Tibial nerve (tissue), 4 donors: ENCODE measurements around the gene PLCD3. TPM values are rescaled to one million over a fixed set of nuclear protein-coding genes. Genes with fewer than 3 reads are reported as not detected.

ENCODE experiments used
- DNase-seq, 2 donors: peaks; one replicate each; pipeline ENCODE4 v3.0.0-alpha.2; 2019; ENCODE audit warnings: low spot score in 2 of 2
- H3K27ac ChIP-seq, 4 donors: fragments of 200-600 bp; sonication (generic) in 3 of 4; one replicate each; pipeline ENCODE4 v1.5.1; 2017 to 2019; ENCODE audit warnings: mild to moderate bottlenecking in 1 of 4
- H3K27me3 ChIP-seq, 2 donors: fragments of 200-600 bp; sonication (generic) in 1 of 2; one replicate each; pipeline versions ENCODE4 v1.5.1 to v1.6.0; 2017 to 2019
- H3K36me3 ChIP-seq, 3 donors: fragments of 200-600 bp; sonication (generic); one replicate each; pipeline ENCODE4 v1.5.1; 2018 to 2019
- H3K4me1 ChIP-seq, 4 donors: fragments of 200-600 bp; sonication (generic) in 3 of 4; one replicate each; pipeline ENCODE4 v1.5.1; 2017 to 2019
- H3K4me3 ChIP-seq, 4 donors: fragments of 200-600 bp; sonication (generic) in 3 of 4; one replicate each; pipeline ENCODE4 v1.5.1; 2017 to 2019; ENCODE audit warnings: mild to moderate bottlenecking in 1 of 4, moderate library complexity in 1 of 4
- H3K9me3 ChIP-seq, 4 donors: fragments of 200-600 bp; sonication (generic) in 3 of 4; one replicate each; pipeline ENCODE4 v1.5.1; 2017 to 2019
- EP300 ChIP-seq, 2 donors: sonication (generic); formaldehyde crosslinking; IDR thresholded peaks; one replicate each; pipeline ENCODE4 v1.6.1; 2017; ENCODE audit warnings: antibody characterized with exemption in 2 of 2, mild to moderate bottlenecking in 1 of 2
- POLR2A ChIP-seq, 2 donors: fragments of 450-650 bp; IDR thresholded peaks; one replicate each; pipeline ENCODE4 v1.6.1; 2017; ENCODE audit warnings: antibody characterized with exemption in 2 of 2, mild to moderate bottlenecking in 2 of 2, moderate library complexity in 2 of 2
- WGBS, 2 donors: methylation state at CpG; one replicate each; pipeline ENCODE4 v1.1.5; 2018; 5-methylcytosine and 5-hydroxymethylcytosine counted together
- total RNA-seq, 4 donors: library from RNA; depleted of rRNA; stranded (reverse); fragments of >200 nt; gene quantifications; one replicate each; pipeline ENCODE4 v1.1.0, GENCODE V29; 2016
- TF ChIP-seq, protein P1 (sequence below), 5 experiments: fragments of 200-600 bp in 3 of 5; fragments of 450-650 bp in 2 of 5; sonication (generic) in 3 of 5; IDR thresholded peaks; one replicate each; pipeline ENCODE4 v1.5.1; 2016 to 2019; ENCODE audit warnings: antibody characterized with exemption in 5 of 5, mild to moderate bottlenecking in 3 of 5, moderate library complexity in 2 of 5

The PLCD3 gene
- total RNA-seq, 4 donors from 2014 or later: 45.7 to 103 (median 69.3) TPM

DNA sequence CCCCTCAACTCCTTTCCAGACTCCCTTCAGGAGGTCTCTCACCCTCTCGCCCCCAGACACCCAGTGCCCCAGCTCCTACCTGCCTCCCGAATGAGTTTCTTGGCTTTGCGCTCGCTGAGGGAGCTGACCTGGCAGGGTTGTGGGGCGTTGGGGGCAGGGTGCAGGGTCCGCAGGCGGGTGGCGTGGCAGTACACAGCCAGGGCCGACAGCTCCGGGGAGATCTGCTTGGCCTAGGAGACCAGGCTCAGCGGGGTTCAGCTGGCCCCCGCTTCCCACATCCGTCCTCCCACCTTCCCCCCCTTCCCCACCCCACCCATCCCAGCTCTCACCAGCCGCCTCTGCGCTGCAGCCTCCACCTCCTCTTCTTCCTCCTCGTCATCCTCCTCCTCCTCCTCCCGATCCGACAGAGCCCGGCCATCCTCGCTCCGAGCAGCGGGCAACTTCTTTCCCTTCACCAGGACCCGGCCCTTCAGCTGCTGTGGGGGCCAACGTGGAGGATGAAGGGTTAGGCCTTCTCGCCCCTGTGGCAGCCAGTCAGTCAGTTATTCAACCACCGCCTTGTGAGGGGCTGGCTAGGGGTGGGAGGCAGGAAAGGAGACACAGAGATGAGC lies 17.2 kb downstream of the PLCD3 start:
- TF ChIP-seq EP300 (IDR thresholded peaks at IDR 0.05): no peak
- no peak for TF ChIP-seq POLR2A (IDR thresholded peaks at IDR 0.05)
- TF ChIP-seq, protein P1, sequence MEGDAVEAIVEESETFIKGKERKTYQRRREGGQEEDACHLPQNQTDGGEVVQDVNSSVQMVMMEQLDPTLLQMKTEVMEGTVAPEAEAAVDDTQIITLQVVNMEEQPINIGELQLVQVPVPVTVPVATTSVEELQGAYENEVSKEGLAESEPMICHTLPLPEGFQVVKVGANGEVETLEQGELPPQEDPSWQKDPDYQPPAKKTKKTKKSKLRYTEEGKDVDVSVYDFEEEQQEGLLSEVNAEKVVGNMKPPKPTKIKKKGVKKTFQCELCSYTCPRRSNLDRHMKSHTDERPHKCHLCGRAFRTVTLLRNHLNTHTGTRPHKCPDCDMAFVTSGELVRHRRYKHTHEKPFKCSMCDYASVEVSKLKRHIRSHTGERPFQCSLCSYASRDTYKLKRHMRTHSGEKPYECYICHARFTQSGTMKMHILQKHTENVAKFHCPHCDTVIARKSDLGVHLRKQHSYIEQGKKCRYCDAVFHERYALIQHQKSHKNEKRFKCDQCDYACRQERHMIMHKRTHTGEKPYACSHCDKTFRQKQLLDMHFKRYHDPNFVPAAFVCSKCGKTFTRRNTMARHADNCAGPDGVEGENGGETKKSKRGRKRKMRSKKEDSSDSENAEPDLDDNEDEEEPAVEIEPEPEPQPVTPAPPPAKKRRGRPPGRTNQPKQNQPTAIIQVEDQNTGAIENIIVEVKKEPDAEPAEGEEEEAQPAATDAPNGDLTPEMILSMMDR (IDR thresholded peaks at IDR 0.05): no peak
- Histone ChIP-seq H3K4me3 (no peak overlapping the region), H3K4me1 (peaks cover 0 to 34% (median 5%) of the 10 kb centered on the region in 4 donors), H3K36me3 (peaks cover 0 to 79% (median 3%) of the 10 kb centered on the region in 3 donors), H3K27ac (peak overlapping the region in 2 of 4 donors; percentile 25 to 79), H3K9me3 (no peaks in the 10 kb centered on the region), H3K27me3 (no peaks in the 10 kb centered on the region)
- WGBS, 2 donors: 81 to 84% methylated on average over 25 to 26 of the region's 26 CpGs
- DNase-seq: no peak

DNA sequence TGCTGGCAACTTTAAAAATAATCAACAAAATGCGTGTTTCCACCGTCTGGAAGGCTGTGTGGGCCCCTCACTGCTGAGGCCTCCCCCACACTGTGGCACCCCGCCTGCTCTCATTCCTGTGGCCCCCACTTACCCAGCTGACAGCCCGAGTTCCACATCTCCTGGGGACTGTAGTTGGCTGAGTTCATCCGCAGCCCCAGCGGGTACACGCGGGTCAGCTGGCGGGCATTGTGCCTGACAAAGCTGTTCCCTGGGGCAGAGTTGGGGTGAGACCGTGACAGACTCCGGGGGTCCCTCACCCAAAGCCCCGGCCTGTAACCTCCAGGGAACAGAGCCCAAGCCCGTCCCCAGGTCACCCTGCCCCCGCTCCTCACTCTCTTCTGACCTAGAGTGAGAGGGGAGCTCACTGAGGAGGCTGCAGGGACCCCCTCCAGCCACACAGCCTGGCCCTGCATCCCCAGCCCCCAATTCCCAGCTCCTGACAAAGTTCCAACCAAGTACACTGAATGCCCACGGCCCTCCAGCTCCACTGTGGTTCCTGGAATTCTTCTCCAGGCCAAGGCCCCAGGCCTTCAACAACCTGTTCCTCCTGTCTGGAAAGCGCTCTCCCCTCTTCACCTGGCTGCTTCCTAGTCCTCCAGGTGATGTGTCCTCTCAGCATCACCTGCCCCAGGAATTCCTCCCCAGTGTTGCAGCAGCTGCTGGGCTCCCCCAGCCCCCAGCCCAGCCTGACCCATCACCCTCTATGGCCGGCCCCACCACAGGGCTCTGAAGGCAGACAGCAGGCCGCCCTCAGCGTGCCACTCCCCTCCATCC lies 18.0 kb downstream of the PLCD3 start:
- H3K27ac ChIP-seq: peak overlapping the region in 2 of 4 donors; percentile 25 to 79

DNA sequence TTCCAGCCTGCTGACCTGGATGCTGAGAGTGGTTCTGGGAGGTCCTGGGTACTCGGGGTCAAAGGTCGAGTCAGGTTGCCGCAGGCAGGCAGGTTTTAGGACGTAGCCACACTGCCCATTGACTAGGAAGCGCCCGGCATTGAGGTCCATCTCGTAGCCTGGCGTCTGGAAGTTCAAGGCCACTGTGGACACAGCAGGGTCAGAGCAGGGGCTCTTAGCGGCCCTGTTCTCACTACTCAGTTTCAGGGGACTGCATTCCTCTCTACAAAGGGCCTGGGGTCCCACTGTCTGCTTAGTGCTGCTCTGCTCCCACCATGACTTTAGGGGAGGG lies 18.9 kb downstream of the PLCD3 start:
- Histone ChIP-seq H3K27me3 (no peaks in the 10 kb centered on the region), H3K27ac (peak overlapping the region in 1 of 4 donors; percentile 79), H3K9me3 (no peaks in the 10 kb centered on the region), H3K4me1 (peaks cover 0 to 46% (median 5%) of the 10 kb centered on the region in 4 donors), H3K36me3 (peaks cover 0 to 76% (median 3%) of the 10 kb centered on the region in 3 donors), H3K4me3 (no peak overlapping the region)
- WGBS, 2 donors: 62 to 69% methylated on average over 4 to 8 of the region's 9 CpGs
- no peak for DNase-seq
- no peak for TF ChIP-seq POLR2A (IDR thresholded peaks at IDR 0.05)
- TF ChIP-seq, protein P1 (IDR thresholded peaks at IDR 0.05): no peak
- no peak for TF ChIP-seq EP300 (IDR thresholded peaks at IDR 0.05)

More for the DNA sequence above, 18.0 kb downstream of the PLCD3 start:
- WGBS, 2 donors: 72 to 79% methylated on average over 15 to 19 of the region's 19 CpGs
- H3K4me3 ChIP-seq: no peak overlapping the region
- no peak for DNase-seq
- peaks cover 0 to 37% (median 5%) of the 10 kb centered on the region in 4 donors for H3K4me1 ChIP-seq
- no peak for TF ChIP-seq POLR2A (IDR thresholded peaks at IDR 0.05)
- H3K9me3 ChIP-seq: no peaks in the 10 kb centered on the region
- H3K36me3 ChIP-seq: peaks cover 0 to 76% (median 3%) of the 10 kb centered on the region in 3 donors
- H3K27me3 ChIP-seq: no peaks in the 10 kb centered on the region

DNA sequence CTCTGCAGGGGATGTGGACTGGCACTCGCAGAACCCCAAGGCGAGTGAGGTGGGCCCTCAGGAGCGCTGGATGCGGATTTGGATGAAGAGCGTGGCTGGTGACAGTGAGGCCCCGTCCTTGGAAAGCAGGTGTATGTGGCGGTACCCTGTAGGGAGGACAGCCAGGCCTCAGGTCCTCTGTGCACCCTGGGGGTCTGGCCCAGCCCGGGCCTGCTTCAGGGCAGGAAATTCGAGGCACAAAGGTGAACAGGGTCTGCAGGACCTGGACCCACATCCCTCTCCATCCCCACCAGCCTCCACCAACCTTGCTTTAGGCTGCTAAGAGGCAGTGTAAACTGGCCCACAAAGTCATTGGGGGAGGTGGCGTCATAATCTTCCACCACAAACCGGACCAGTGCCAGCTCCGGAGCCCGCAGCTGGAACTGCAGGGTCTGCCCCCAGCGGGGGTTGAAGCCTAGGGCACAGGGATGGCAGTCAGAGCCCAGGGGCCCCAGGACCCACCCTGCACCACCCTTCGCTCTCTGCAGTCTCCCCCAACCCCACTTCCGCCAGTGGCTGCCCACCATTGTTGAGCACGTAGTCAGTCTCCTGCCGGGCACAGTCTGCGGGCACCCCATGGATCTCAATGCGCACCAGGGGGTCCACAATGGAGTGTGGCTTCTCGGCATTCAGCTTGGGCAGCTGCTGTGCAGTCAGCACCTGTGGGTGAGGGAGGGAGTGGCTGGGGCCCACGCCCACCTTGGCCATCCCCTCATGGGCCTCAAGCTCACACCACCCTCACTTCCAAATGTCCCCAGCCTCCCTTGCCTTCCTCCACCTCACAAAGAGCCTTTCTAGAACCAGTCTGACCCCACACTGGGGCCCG lies 19.5 kb downstream of the PLCD3 start:
- peaks cover 0 to 76% (median 3%) of the 10 kb centered on the region in 3 donors for H3K36me3 ChIP-seq
- TF ChIP-seq, protein P1 (IDR thresholded peaks at IDR 0.05): no peak
- TF ChIP-seq EP300 (IDR thresholded peaks at IDR 0.05) (no peak), POLR2A (IDR thresholded peaks at IDR 0.05) (no peak)
- DNase-seq: no peak
- peaks cover 0 to 52% (median 6%) of the 10 kb centered on the region in 4 donors for H3K4me1 ChIP-seq
- H3K27ac ChIP-seq: peak overlapping the region in 2 of 4 donors; percentile 79
- no peaks in the 10 kb centered on the region for H3K9me3 ChIP-seq
- H3K4me3 ChIP-seq: no peak overlapping the region
- WGBS, 2 donors: 90 to 94% methylated on average over 19 to 22 of the region's 23 CpGs
- H3K27me3 ChIP-seq: no peaks in the 10 kb centered on the region

DNA sequence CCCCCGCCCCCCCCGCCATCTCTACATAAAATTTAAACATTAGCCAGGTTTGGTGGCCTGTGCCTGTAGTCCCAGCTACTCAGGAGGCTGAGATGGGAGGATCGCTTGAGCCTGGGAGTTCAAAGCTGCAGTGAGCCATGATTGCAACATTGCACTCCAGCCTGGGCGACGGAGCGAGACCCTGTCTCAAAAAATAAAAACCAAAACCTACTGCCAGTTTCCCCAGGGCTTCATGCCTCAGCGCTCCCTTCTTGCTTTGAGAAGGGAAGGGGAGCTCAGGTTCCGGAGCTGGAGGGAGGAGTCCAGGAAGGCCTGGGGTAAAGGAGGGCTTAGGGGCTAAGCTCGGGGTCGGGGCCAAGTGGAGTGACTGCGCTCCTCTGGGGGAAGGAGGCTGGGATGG lies 20.5 kb downstream of the PLCD3 start:
- H3K9me3 ChIP-seq: no peaks in the 10 kb centered on the region
- WGBS, 2 donors: 92 to 94% methylated on average over 11 of the region's 11 CpGs
- peaks cover 0 to 76% (median 3%) of the 10 kb centered on the region in 3 donors for H3K36me3 ChIP-seq
- no peak for DNase-seq
- H3K4me1 ChIP-seq: peaks cover 0 to 62% (median 9%) of the 10 kb centered on the region in 4 donors
- H3K27ac ChIP-seq: peak overlapping the region; percentile 44 to 79 (median 62)
- no peak overlapping the region for H3K4me3 ChIP-seq
- TF ChIP-seq POLR2A (IDR thresholded peaks at IDR 0.05): no peak
- TF ChIP-seq EP300 (IDR thresholded peaks at IDR 0.05): no peak
- TF ChIP-seq, protein P1 (IDR thresholded peaks at IDR 0.05): no peak
- H3K27me3 ChIP-seq: no peaks in the 10 kb centered on the region
